Stimulated activated naive CD8-positive, alpha-beta T cell treated with anti-CD3 and anti-CD28 coated beads, Interleukin-15, amount 100 ng/mL, for 72 hours (primary cell): ENCODE results near the gene HDAC7.

ENCODE experiments used
- ATAC-seq: fragments of 150-1000 bp; cut with Tn5 transposase; 2 replicates; pipeline ENCODE4 v1.10.0; 2021; ENCODE audit warnings: mild to moderate bottlenecking, moderate library complexity
- DNase-seq, 2 donors: peaks; one replicate each; pipeline ENCODE4 v3.0.0; 2021 to 2022
- H3K27ac Mint-ChIP-seq, 2 donors: one replicate each; pipeline ENCODE4 v1.8.0; 2022; ENCODE audit warnings: mild to moderate bottlenecking in 2 of 2, mixed read lengths in 2 of 2, moderate library complexity in 2 of 2
- H3K27me3 Mint-ChIP-seq: one replicate; pipeline ENCODE4 v1.8.0; 2022; ENCODE audit warnings: mixed read lengths
- H3K4me1 Mint-ChIP-seq: one replicate; pipeline ENCODE4 v1.8.0; 2022; ENCODE audit warnings: mild to moderate bottlenecking, mixed read lengths
- H3K4me3 Mint-ChIP-seq, 2 donors: one replicate each; pipeline ENCODE4 v1.8.0; 2022; ENCODE audit warnings: mild to moderate bottlenecking in 2 of 2, mixed read lengths in 2 of 2, moderate library complexity in 1 of 2
- H3K9me3 Mint-ChIP-seq, 2 donors: one replicate each; pipeline ENCODE4 v1.8.0; 2022; ENCODE audit warnings: mixed read lengths in 2 of 2

HDAC7 gene

GRCh38 chr12:47800582-47800981 is 19.1 kb downstream of the HDAC7 start:
- H3K9me3 Mint-ChIP-seq = no peaks in the 10 kb centered on the region
- DNase-seq (no peak), ATAC-seq (no peak)
- H3K27ac Mint-ChIP-seq = peak overlapping the region in 1 of 2 donors; percentile 96
- no peak overlapping the region for H3K4me3 Mint-ChIP-seq
- H3K4me1 Mint-ChIP-seq = peaks cover 83% of the 10 kb centered on the region
- no peaks in the 10 kb centered on the region for H3K27me3 Mint-ChIP-seq

DNA sequence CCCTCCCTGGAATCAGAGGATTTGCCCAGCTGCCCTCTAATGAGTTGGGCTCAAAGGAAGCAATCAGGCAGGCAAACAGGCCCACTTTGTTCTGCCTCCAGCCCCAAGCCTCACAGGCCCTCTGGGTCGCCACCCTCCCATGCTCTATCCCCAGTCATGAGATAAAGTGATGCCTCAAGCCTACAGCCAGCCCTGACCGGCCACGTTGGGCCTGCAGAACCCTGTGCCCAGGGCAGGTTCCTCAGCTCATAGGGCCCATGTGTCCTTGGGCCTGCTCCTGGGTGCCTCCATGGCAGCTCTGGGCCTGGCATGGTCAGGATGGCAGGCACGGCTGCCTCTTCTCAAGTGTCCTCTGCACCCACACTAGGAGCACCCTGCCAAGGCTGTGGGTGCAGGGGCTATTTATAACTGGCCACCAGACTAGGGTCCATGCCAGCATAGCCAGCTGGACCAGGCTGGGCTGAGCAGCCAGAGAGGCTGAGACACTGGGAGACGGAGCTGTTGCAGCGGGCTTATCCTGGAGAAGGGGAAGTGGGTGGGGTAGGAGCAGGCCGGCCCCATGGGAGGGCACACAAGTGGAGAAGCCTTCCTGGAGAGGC is 20.2 kb downstream of the HDAC7 start:
- ATAC-seq (no peak), DNase-seq (no peak)
- Mint-ChIP-seq H3K27ac (peak overlapping the region; percentile 72 to 91), H3K4me3 (no peak overlapping the region), H3K27me3 (no peaks in the 10 kb centered on the region), H3K9me3 (no peaks in the 10 kb centered on the region), H3K4me1 (peaks cover 72% of the 10 kb centered on the region)

- DNase-seq (no peak), ATAC-seq (peak; percentile 1)
- Mint-ChIP-seq H3K9me3 (no peaks in the 10 kb centered on the region), H3K27ac (peak overlapping the region; percentile 62 to 93), H3K4me3 (peak overlapping the region in 1 of 2 donors; percentile 16), H3K27me3 (no peaks in the 10 kb centered on the region), H3K4me1 (peaks cover 62% of the 10 kb centered on the region)
Observed at GRCh38 chr12:47798382-47798948, 21.2 kb downstream of the HDAC7 start.

DNA sequence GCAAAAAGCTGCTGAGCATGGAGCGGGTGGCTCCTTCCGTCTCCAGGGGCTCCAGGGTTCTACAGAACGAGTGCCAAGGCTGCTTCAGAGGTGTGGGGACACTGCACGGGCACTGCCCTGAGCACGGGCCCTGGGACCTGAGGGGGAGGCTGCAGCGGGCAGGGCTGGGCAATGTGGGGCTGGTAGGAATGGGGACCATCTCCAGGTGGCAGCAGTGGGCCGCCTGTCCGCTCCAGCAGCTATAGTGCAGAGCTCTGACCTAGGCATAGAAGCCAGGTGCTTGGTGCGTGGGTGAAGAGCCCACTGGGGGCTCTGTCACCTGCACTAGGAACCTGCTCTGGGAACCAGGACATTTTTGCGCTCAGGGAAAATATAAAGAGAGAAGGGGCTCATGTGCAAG is 22.3 kb downstream of the HDAC7 start:
- H3K27ac Mint-ChIP-seq = peak overlapping the region; percentile 49 to 96
- ATAC-seq = peak; percentile 73
- H3K27me3 Mint-ChIP-seq = no peaks in the 10 kb centered on the region
- DNase-seq = peak; percentile 37 to 47
- peaks cover 52% of the 10 kb centered on the region for H3K4me1 Mint-ChIP-seq
- H3K9me3 Mint-ChIP-seq = no peaks in the 10 kb centered on the region
- H3K4me3 Mint-ChIP-seq = peak overlapping the region in 1 of 2 donors; percentile 52

DNA sequence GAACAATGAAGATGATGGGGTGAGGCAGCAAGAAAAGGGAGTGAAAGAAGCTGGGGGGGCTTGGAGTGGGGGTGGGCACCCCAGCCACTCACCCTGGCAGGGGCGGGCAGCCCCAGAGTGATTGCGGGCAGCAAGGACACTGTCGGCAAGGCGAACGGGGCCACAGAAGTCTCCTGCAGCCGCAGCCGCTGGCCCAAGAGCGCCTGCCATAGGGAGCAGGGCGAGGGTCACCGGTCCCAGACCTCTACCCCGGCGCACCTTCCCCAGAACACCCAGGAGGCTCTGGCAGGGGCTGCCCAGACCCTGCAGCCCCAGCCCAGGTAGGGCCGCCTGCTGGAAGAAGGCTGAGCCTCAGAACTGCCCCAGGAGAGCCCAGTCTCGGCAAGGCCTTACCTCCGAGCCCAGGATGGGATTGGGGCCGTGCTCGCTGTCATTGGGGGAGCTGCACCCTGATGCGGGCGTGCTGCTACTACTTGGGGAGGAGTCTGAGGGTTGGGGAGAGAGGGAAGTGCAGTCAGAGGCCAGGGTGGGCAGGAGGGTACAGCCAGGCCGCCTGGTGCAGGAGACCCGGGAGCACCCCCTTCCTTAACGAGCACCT is 23.8 kb downstream of the HDAC7 start:
- peaks cover 40% of the 10 kb centered on the region for H3K4me1 Mint-ChIP-seq
- DNase-seq = no peak
- H3K4me3 Mint-ChIP-seq = no peak overlapping the region
- H3K27me3 Mint-ChIP-seq = no peaks in the 10 kb centered on the region
- no peak overlapping the region for H3K27ac Mint-ChIP-seq
- H3K9me3 Mint-ChIP-seq = no peaks in the 10 kb centered on the region
- ATAC-seq = no peak

- Mint-ChIP-seq H3K4me3 (no peak overlapping the region), H3K9me3 (no peaks in the 10 kb centered on the region), H3K27me3 (no peaks in the 10 kb centered on the region), H3K4me1 (peaks cover 40% of the 10 kb centered on the region), H3K27ac (peak overlapping the region in 1 of 2 donors; percentile 38)
- no peak for DNase-seq
- no peak for ATAC-seq
Observed at GRCh38 chr12:47795121-47795813, 24.4 kb downstream of the HDAC7 start.

- Mint-ChIP-seq H3K27me3 (no peaks in the 10 kb centered on the region), H3K4me1 (peaks cover 38% of the 10 kb centered on the region), H3K9me3 (no peaks in the 10 kb centered on the region), H3K4me3 (no peak overlapping the region), H3K27ac (peak overlapping the region in 1 of 2 donors; percentile 76)
- ATAC-seq (no peak), DNase-seq (no peak)
Observed at GRCh38 chr12:47794679-47795078, 25.0 kb downstream of the HDAC7 start.

- Mint-ChIP-seq H3K9me3 (no peaks in the 10 kb centered on the region), H3K27ac (peak overlapping the region in 1 of 2 donors; percentile 71), H3K4me3 (no peak overlapping the region), H3K4me1 (peaks cover 38% of the 10 kb centered on the region), H3K27me3 (no peaks in the 10 kb centered on the region)
- ATAC-seq (no peak), DNase-seq (no peak)
Observed at GRCh38 chr12:47793015-47793681, 26.6 kb downstream of the HDAC7 start.

DNA sequence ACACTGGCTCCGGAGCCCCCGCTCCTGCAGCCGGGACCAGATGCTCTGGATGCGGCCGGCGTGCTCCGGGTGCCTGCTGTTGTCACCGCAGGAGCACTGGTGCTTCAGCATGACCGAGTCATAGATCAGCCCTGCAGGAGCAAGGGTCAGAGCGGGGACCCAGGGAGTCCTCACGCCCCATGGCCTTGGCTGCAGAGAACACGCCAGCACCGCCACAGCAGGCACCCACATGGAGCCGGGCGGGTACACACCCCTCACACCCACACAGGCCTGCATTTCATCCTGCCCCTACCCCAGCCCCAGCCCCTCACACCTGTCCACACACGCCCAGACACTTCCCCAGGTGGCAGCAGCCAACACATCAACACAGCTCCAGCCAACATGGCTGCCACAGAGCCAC is 27.8 kb downstream of the HDAC7 start:
- DNase-seq (no peak), ATAC-seq (peak; percentile 12)
- no peak overlapping the region for H3K4me3 Mint-ChIP-seq
- H3K27me3 Mint-ChIP-seq = no peaks in the 10 kb centered on the region
- H3K9me3 Mint-ChIP-seq = no peaks in the 10 kb centered on the region
- H3K27ac Mint-ChIP-seq = peak overlapping the region; percentile 83 to 84
- peaks cover 42% of the 10 kb centered on the region for H3K4me1 Mint-ChIP-seq

GRCh38 chr12:47791351-47791746 is 28.4 kb downstream of the HDAC7 start:
- Mint-ChIP-seq H3K27me3 (no peaks in the 10 kb centered on the region), H3K9me3 (no peaks in the 10 kb centered on the region), H3K4me3 (peak overlapping the region in 1 of 2 donors; percentile 13), H3K4me1 (peaks cover 47% of the 10 kb centered on the region), H3K27ac (peak overlapping the region; percentile 13 to 34)
- ATAC-seq = no peak
- DNase-seq = no peak

DNA sequence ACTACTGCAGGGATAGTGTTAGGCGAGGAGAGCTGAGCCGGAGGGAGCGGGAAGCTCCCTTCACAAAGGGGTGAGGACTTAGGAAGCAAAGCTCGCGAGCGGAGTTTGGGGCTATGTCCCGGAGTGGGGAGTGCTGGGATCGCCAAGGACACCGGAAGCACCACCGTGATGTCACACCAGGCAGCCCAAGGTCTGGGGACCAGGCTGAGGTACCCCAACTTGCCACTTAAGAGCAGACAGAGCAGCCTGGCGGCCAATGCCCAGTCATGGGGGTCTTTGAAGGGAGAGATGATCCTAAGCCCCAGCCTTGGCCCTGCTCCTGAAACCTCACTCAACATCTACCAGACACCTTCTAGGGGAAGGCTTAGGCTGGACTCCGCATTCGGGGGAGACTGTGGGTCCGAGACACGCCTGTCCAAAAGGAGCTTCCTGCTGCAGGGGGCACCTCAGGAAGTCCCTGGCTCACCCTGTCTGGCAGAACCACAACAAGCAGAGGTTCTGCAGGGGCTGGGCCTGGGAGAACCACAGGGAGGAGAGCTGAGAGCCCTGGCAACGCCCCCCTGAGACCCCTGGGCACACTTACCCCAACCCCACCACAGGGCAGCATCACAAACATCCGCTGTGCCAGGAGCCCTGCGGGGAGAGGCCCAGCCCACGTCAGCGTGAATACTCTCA is 28.9 kb downstream of the HDAC7 start:
- no peak for DNase-seq
- peak overlapping the region in 1 of 2 donors; percentile 85 for H3K27ac Mint-ChIP-seq
- H3K27me3 Mint-ChIP-seq = no peaks in the 10 kb centered on the region

GRCh38 chr12:47789712-47790489 is 29.8 kb downstream of the HDAC7 start:
- peak overlapping the region; percentile 16 to 85 for H3K27ac Mint-ChIP-seq
- H3K27me3 Mint-ChIP-seq = no peaks in the 10 kb centered on the region
- peaks cover 61% of the 10 kb centered on the region for H3K4me1 Mint-ChIP-seq
- H3K9me3 Mint-ChIP-seq = no peaks in the 10 kb centered on the region
- DNase-seq (no peak), ATAC-seq (peak; percentile 5)
- H3K4me3 Mint-ChIP-seq = no peak overlapping the region

More for the DNA sequence above, 28.9 kb downstream of the HDAC7 start:
- no peak for ATAC-seq
- H3K4me3 Mint-ChIP-seq = peak overlapping the region in 1 of 2 donors; percentile 13
- peaks cover 53% of the 10 kb centered on the region for H3K4me1 Mint-ChIP-seq
- H3K9me3 Mint-ChIP-seq = no peaks in the 10 kb centered on the region

DNA sequence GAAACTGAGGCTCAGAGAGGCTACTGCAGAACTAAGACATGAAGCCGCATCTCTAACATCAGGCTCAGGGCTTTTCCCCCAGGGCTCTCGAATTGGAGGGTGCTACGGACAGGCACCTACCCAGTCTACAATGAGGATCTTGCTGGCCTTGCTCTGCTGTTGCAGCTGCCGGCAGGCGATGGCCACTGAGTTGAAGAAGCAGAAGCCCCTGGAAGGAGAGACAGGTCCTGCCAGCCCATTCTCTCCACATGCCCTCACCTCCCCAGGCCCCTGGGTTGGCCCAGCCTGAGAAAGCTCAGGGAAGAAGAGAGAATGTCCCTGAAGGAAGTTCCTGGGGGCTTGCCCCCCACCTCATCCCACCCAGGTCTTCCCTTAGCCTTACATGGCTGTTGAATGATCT is 30.6 kb downstream of the HDAC7 start:
- peak overlapping the region in 1 of 2 donors; percentile 83 for H3K27ac Mint-ChIP-seq
- DNase-seq = no peak

GRCh38 chr12:47787596-47788319 is 31.9 kb downstream of the HDAC7 start:
- Mint-ChIP-seq H3K27me3 (no peaks in the 10 kb centered on the region), H3K9me3 (no peaks in the 10 kb centered on the region), H3K4me3 (no peak overlapping the region), H3K4me1 (peaks cover 78% of the 10 kb centered on the region), H3K27ac (peak overlapping the region; percentile 66 to 92)
- ATAC-seq = no peak
- DNase-seq = no peak

More for the DNA sequence above, 30.6 kb downstream of the HDAC7 start:
- H3K27me3 Mint-ChIP-seq = no peaks in the 10 kb centered on the region
- no peaks in the 10 kb centered on the region for H3K9me3 Mint-ChIP-seq
- H3K4me3 Mint-ChIP-seq = no peak overlapping the region
- ATAC-seq = no peak
- H3K4me1 Mint-ChIP-seq = peaks cover 69% of the 10 kb centered on the region
